Measurements from ENCODE around the gene DUSP15. TPM values are rescaled to one million over a fixed set of nuclear protein-coding genes. Genes with fewer than 3 reads are reported as not detected.
A peak's percentile ranks its signal among the peaks of the same experiment; 100 is the strongest.

Gene DUSP15
- total and polyA plus RNA-seq, 4 donors = 1.6 to 4.7 (median 2.9) TPM

DNA sequence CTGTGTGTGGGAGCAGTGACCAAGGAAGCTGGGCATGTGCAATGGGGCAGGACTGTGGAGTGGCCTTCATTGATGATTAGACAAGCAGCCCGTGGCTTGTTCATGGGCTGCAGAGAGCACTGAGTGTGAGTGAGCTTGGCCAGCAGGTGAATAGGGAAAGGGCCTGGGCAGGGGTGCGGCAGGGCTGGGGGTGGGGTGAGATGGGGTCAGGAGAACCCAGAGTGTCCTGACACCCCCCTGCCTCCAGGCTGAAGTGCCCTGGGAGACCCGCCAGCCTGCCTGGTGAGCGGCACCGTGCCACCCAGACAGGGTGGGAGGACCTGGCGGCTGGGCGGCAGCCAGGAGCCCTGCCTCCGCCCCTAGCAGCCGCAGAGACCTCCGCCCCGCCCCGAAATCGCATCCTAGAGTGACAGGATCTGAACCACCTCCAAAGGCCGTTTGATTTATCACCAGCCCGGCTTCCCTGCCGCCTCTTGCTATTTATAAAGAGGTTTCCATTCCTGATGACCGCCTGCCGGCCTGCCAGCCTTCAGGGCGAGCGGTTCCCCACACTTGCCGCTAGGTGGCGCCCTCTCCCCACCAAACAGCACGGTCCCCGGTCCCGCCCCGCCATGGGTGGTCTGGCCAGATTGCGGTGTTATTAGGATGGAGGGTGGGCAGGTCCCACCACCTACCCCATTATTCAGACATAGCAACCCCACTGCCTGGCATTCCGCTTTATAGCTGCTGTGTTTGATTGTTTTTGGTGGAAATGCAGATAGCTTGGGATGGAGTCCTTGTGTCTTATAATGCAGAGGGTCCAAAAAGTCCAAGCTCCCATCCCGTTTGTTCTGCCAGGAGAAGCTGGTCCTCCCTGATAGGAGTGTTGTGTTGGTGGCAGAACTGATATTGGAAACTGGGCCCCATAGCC is 47.7 kb downstream of the DUSP15 start:
- TF ChIP-seq, protein P1, sequence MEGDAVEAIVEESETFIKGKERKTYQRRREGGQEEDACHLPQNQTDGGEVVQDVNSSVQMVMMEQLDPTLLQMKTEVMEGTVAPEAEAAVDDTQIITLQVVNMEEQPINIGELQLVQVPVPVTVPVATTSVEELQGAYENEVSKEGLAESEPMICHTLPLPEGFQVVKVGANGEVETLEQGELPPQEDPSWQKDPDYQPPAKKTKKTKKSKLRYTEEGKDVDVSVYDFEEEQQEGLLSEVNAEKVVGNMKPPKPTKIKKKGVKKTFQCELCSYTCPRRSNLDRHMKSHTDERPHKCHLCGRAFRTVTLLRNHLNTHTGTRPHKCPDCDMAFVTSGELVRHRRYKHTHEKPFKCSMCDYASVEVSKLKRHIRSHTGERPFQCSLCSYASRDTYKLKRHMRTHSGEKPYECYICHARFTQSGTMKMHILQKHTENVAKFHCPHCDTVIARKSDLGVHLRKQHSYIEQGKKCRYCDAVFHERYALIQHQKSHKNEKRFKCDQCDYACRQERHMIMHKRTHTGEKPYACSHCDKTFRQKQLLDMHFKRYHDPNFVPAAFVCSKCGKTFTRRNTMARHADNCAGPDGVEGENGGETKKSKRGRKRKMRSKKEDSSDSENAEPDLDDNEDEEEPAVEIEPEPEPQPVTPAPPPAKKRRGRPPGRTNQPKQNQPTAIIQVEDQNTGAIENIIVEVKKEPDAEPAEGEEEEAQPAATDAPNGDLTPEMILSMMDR (IDR thresholded peaks at IDR 0.05; ENCODE audit: control extremely low read depth, extremely low read depth) = peak; percentile 95
- 7% methylated on average over 21 to 29 of the region's 29 CpGs for WGBS, 2 donors
- no peaks in the 10 kb centered on the region for H3K36me3 ChIP-seq (ENCODE audit: control insufficient read depth in 4 of 4, insufficient read depth in 4 of 4, low read length in 4 of 4)
- peak overlapping the region in 1 of 2 donors; percentile 16 for H3K27ac ChIP-seq (ENCODE audit: low read depth in 1 of 2, low read length in 1 of 2)
- H3K4me3 ChIP-seq = no peak overlapping the region
- H3K27me3 ChIP-seq (ENCODE audit: control insufficient read depth in 3 of 3, insufficient read depth in 3 of 3, low read length in 2 of 3) = no peaks in the 10 kb centered on the region
- no peaks in the 10 kb centered on the region for H3K9me3 ChIP-seq (ENCODE audit: control insufficient read depth in 4 of 4, insufficient read depth in 3 of 4, low read length in 3 of 4)
- peak overlapping the region in 1 of 2 donors; percentile 51 for H3K9ac ChIP-seq (ENCODE audit: insufficient read depth in 1 of 2, low read length in 2 of 2)
- ATAC-seq (ENCODE audit: insufficient read depth, low FRiP score) (peak; percentile 89), DNase-seq (peak; percentile 82 to 87 (median 84))
- peaks cover 0 to 15% (median 3%) of the 10 kb centered on the region in 5 donors for H3K4me1 ChIP-seq (ENCODE audit: control insufficient read depth in 5 of 5, insufficient read depth in 5 of 5, low read length in 5 of 5)

GRCh38 chr20:31821427-31821826 is 48.9 kb downstream of the DUSP15 start:
- H3K27me3 ChIP-seq (ENCODE audit: control insufficient read depth in 3 of 3, insufficient read depth in 3 of 3, low read length in 2 of 3) = no peaks in the 10 kb centered on the region
- no peaks in the 10 kb centered on the region for H3K9me3 ChIP-seq (ENCODE audit: control insufficient read depth in 4 of 4, insufficient read depth in 3 of 4, low read length in 3 of 4)
- H3K9ac ChIP-seq (ENCODE audit: insufficient read depth in 1 of 2, low read length in 2 of 2) = no peak overlapping the region
- no peak overlapping the region for H3K27ac ChIP-seq (ENCODE audit: low read depth in 1 of 2, low read length in 1 of 2)
- TF ChIP-seq, protein P1 (IDR thresholded peaks at IDR 0.05; ENCODE audit: control extremely low read depth, extremely low read depth) = no peak
- peaks cover 0 to 15% (median 3%) of the 10 kb centered on the region in 5 donors for H3K4me1 ChIP-seq (ENCODE audit: control insufficient read depth in 5 of 5, insufficient read depth in 5 of 5, low read length in 5 of 5)
- H3K4me3 ChIP-seq = no peak overlapping the region
- WGBS, 2 donors = 52 to 58% methylated on average over 5 of the region's 5 CpGs
- DNase-seq = no peak
- ATAC-seq (ENCODE audit: insufficient read depth, low FRiP score) = no peak
- H3K36me3 ChIP-seq (ENCODE audit: control insufficient read depth in 4 of 4, insufficient read depth in 4 of 4, low read length in 4 of 4) = no peaks in the 10 kb centered on the region

DNA sequence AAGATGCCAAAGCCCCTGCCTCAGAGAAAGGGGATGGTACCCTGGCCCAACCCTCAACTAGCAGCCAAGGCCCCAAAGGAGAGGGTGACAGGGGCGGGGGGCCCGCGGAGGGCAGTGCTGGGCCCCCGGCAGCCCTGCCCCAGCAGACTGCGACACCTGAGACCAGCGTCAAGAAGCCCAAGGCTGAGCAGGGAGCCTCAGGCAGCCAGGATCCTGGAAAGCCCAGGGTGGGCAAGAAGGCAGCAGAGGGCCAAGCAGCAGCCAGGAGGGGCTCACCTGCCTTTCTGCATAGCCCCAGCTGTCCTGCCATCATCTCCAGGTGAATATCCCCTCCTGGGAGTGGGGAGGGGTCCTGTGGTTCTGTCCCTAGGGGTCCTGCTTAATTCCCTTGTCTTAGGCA is 50.1 kb downstream of the DUSP15 start:
- TF ChIP-seq, protein P1 (IDR thresholded peaks at IDR 0.05; ENCODE audit: control extremely low read depth, extremely low read depth) = no peak
- no peaks in the 10 kb centered on the region for H3K27me3 ChIP-seq (ENCODE audit: control insufficient read depth in 3 of 3, insufficient read depth in 3 of 3, low read length in 2 of 3)
- H3K4me3 ChIP-seq = no peak overlapping the region
- no peaks in the 10 kb centered on the region for H3K9me3 ChIP-seq (ENCODE audit: control insufficient read depth in 4 of 4, insufficient read depth in 3 of 4, low read length in 3 of 4)
- no peaks in the 10 kb centered on the region for H3K36me3 ChIP-seq (ENCODE audit: control insufficient read depth in 4 of 4, insufficient read depth in 4 of 4, low read length in 4 of 4)
- WGBS, 2 donors = 89 to 91% methylated on average over 6 of the region's 6 CpGs
- H3K4me1 ChIP-seq (ENCODE audit: control insufficient read depth in 5 of 5, insufficient read depth in 5 of 5, low read length in 5 of 5) = peaks cover 0 to 20% (median 3%) of the 10 kb centered on the region in 5 donors
- DNase-seq (no peak), ATAC-seq (ENCODE audit: insufficient read depth, low FRiP score) (no peak)
- H3K9ac ChIP-seq (ENCODE audit: insufficient read depth in 1 of 2, low read length in 2 of 2) = no peak overlapping the region
- no peak overlapping the region for H3K27ac ChIP-seq (ENCODE audit: low read depth in 1 of 2, low read length in 1 of 2)
